Hepatic stellate cell (primary cell): Measurements from ENCODE around the gene SLF2.

Experiments used
- DNase-seq: peaks from one replicate; pipeline ENCODE4 v3.0.0; 2011; ENCODE audit warnings: low spot score

SLF2 gene

GRCh38 chr10:100980711-100981110 lies 67.9 kb downstream of the SLF2 start:
- no peak for DNase-seq

- DNase-seq, result no peak
Observed at GRCh38 chr10:100981178-100981772, 68.5 kb downstream of the SLF2 start.

DNA sequence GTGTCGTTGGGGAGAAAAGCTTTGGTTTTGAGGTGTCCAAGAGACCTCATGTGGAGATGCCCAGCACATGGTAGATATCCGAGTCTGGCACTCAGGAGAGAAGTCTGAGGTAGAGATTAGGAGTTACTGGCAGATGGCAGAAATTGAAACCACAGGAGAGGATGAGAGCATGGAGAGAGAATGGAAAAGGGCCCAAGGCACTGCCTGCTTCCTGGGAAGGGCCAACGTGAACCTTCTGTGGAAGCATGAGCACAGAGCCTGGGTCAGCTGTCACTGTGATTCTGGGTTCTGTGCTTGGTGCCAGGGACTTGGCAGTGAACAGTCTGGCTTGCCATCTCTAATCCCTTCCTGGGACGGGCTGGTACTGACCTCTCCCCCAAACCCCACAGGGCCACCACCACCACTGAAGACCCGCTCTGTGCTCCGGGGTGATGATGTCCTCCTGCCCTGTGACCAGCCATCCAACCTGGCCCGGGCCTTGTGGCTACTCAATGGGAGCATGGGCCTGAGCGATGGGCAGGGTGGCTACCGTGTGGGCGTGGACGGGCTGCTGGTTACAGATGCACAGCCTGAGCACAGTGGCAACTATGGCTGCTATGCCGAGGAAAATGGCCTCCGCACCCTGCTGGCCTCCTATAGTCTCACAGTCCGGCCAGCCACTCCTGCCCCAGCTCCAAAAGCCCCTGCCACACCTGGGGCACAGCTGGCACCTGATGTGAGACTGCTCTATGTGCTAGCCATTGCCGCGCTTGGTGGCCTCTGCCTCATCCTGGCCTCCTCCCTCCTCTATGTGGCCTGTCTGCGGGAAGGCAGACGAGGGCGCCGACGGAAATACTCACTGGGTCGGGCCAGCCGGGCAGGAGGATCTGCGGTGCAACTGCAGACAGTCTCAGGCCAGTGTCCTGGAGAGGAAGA lies 70.4 kb downstream of the SLF2 start:
- DNase-seq, result no peak

GRCh38 chr10:100983868-100984671 lies 71.3 kb downstream of the SLF2 start:
- no peak for DNase-seq

DNA sequence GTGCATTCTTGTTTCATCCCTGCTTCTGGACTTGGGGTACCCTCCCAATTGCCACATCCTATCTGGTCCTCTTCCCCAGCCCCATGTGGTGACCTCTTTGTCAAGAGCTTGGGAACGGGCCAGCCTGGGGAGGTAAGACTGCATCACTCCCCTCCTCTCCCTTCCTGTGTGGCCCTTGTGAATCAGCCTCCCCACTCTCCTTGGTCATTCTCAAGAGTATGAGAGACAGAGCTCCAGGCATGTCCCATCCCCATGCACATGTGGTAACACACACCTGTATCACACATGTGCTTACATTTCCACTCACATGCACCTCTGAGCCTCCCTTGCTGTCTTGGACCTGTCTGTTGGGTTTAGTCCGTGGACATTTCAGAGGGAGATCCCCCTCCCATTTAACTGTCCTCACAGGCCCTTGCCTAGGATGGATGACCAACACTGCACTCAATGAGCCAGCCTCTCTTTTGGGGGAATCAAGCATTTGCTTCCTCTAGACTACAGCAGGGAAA lies 72.0 kb downstream of the SLF2 start:
- no peak for DNase-seq

DNA sequence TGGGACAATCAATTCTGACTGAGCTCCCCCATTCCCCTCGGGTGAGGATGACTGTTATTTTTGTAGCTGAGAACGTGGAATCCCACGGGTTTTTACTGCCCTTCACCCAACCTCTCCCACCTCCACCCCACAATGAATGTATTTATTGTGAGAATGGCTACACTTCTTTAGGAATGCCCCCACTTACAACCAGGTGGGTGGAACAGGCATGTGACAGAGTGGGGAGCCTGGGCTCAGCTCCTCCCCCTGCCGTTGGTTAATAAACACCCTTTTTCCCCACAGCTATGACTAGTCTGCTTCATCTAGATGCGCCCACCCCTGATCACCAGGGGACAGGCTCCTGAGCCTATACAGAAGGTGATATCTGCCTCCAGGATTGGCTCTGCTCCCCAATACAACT lies 72.6 kb downstream of the SLF2 start:
- no peak for DNase-seq

GRCh38 chr10:100986623-100986951 lies 73.8 kb downstream of the SLF2 start:
- DNase-seq, result no peak

GRCh38 chr10:100986952-100987684 lies 74.4 kb downstream of the SLF2 start, which contains the start of the genes MRPL43 and TWNK:
MRPL43 (minus strand) TSS chr10:100987497; CDS start chr10:100987443, 54 bp downstream.
TWNK (plus strand) TSS chr10:100987543; CDS start chr10:100988211, 668 bp downstream.
- peak; percentile 95 for DNase-seq

GRCh38 chr10:100987685-100988049 lies 74.9 kb downstream of the SLF2 start:
- DNase-seq, result no peak

DNA sequence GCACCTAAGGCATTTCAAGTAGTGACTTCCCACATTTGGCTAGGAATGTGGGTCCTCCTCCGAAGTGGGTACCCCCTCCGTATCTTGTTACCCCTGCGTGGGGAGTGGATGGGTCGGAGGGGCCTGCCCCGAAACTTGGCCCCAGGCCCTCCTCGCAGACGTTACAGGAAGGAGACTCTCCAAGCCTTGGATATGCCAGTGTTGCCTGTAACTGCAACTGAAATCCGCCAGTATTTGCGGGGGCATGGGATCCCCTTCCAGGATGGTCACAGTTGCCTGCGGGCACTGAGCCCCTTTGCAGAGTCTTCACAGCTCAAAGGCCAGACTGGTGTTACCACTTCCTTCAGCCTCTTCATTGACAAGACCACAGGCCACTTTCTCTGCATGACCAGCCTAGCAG lies 75.4 kb downstream of the SLF2 start:
- DNase-seq, result no peak

DNA sequence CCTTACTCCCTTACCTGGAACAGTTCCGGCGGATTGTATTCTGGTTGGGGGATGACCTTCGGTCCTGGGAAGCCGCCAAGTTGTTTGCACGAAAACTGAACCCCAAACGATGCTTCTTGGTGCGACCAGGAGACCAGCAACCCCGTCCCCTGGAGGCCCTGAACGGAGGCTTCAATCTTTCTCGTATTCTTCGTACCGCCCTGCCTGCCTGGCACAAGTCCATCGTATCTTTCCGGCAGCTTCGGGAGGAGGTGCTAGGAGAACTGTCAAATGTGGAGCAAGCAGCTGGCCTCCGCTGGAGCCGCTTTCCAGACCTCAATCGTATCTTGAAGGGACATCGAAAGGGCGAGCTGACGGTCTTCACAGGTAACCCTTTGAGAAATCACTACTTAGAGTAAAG lies 76.3 kb downstream of the SLF2 start:
- no peak for DNase-seq

- DNase-seq, result no peak
Observed at GRCh38 chr10:100993986-100994708, 81.4 kb downstream of the SLF2 start.

- no peak for DNase-seq
Observed at GRCh38 chr10:100995181-100995580, 82.4 kb downstream of the SLF2 start.

DNA sequence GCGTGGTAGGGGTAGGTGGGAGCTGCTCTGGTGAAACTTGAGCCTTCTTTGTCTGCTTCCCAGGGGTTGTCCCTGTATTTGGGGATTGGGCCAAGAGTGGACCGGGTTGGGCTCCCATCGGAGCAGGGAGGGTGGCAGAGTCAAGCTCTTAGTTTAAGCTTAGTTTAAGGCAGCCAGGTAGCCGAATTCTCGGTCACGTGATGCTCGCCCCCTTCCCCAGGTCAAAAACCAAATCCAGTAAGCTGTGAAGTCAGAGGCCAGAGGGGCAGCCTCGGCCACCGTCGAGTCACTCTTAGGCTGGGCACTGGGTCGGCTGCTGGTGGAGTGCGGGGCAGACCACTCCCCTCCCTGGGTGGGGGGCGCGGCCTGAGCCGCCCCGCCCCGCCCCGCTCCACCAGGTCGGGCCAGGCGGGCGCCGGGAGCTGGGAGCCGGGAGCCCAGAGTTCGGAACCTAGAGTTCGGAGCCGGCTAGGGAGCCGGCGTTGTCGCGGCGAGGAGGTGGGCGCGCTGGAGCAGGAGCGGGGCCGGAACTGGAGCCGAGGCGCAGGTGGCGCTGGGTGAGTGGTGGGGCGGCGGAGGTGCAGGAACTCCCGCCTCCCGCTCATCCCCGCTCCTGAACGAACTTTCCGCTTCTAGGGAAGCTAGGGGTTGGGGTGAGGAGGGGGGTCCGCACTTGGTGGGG lies 84.1 kb downstream of the SLF2 start:
- DNase-seq, result peak; percentile 36

DNA sequence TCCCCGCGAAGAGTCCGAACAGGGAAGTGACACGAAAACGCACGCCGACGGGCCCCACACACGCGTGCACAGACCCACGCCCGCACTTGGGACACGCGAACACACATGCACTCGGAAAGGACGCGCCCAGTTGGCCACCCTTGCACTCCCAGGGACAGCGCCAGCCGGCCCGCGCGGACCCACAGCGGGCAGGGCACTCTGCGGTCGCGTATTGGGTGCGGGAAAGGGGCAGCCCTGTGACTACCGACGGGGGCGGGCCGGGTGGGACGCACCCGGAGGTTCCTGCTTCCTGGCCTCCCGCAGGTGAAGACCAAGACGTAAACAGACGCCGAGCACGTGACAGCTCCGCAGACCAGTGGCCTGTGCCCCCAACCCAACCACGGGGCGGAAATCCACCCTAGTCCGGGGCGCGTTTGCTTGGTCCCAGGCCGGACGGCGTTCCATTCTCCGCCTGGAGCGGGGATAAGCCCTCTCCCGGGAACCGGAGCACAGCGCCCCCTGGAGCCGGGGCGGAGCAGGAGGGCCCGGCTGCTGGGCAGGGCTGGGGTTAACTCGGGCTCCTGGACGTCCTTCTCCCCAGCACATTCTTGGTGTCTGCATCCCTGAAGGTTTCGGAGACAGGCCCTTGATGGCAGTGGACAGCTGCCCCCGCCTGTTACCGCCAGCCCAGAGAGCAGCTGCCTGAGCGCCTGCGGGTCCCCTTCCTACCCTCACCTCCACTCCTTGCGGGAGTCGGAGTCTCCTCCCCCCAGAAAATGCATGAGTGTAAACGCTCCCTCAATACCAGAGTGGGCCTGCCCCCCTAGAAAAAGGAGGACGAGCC lies 84.8 kb downstream of the SLF2 start:
- peak; percentile 94 for DNase-seq

GRCh38 chr10:100998183-100998990 lies 85.6 kb downstream of the SLF2 start:
- peak; percentile 99 for DNase-seq

DNA sequence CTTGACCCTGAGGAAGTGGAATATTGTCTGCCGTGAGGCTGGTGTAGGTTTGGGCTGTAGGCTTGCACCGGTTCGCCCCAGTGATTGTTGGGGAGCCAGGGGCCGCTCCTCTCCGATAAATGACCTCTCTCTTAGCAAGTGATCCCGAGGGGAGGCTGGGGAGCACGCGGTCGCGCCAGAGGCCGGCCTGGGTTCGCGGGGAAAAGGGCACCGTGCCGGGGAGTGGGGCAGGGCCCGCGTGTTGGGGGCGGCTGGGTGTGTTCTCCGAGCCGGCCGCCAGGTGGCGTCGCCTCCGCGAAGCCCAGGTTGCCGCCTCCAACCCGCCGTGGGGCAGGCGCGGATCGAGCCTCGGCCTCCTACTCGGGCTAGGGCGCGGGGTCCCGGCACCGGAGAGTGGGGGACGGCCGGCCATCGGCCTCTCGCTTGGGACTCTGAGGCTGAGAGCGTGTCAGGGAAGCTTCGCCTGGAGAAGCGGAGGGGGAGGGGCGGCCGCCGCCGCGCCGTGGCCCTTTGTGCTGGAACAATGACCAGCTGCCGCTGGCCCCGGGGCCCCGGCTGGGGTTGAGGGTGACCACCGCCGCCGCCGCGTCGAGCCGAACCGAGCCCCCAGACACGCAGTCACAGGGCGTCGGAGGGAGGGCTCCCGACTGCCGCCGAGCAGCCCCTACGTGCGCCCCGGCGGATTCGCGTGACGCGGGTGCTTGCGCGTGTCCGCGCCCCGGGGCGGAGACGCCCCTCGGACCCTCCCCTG lies 86.4 kb downstream of the SLF2 start:
- peak; percentile 88 for DNase-seq

- no peak for DNase-seq
Observed at GRCh38 chr10:100999742-101000126, 87.0 kb downstream of the SLF2 start, which contains the start of gene LZTS2. LZTS2 (plus strand) TSS chr10:100999808; CDS start chr10:101002539, 2,731 bp downstream.
